NAMALWA (cell line): ENCODE measurements around the gene IGLON5.

Experiments
- DNase-seq: peaks from one replicate; pipeline ENCODE4 v3.0.0-alpha.2; 2015; ENCODE audit warnings: low spot score

The IGLON5 gene

DNA sequence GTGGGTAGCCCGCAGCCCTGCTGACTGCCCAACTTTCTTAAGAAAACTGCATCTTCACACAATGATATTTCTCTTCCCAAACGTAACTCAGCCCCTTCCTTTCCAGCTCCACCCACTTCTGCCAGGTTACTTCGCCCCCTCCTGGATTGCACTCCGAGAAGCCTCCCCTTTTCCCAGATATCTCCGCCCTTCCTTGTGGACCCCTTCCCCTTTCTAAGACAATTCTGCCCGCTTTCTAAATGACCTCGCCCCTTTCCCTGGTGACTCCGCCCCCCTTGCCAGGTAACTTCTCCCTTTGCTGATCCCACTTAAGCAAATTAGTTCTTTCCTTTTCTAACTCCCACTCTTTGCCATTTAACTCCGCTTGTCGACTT is 27.9 kb downstream of the IGLON5 start:
- no peak for DNase-seq

GRCh38 chr19:51339687-51340656 is 28.5 kb downstream of the IGLON5 start:
- DNase-seq = peak; percentile 88

- no peak for DNase-seq
These were observed 29.6 kb downstream of the IGLON5 start for GRCh38 chr19:51341066-51341465.

- DNase-seq = no peak
These were observed 30.6 kb downstream of the IGLON5 start, which contains the start of gene VSIG10L for GRCh38 chr19:51341976-51342580. VSIG10L (minus strand) TSS chr19:51342139; CDS start chr19:51342124, 15 bp downstream.

DNA sequence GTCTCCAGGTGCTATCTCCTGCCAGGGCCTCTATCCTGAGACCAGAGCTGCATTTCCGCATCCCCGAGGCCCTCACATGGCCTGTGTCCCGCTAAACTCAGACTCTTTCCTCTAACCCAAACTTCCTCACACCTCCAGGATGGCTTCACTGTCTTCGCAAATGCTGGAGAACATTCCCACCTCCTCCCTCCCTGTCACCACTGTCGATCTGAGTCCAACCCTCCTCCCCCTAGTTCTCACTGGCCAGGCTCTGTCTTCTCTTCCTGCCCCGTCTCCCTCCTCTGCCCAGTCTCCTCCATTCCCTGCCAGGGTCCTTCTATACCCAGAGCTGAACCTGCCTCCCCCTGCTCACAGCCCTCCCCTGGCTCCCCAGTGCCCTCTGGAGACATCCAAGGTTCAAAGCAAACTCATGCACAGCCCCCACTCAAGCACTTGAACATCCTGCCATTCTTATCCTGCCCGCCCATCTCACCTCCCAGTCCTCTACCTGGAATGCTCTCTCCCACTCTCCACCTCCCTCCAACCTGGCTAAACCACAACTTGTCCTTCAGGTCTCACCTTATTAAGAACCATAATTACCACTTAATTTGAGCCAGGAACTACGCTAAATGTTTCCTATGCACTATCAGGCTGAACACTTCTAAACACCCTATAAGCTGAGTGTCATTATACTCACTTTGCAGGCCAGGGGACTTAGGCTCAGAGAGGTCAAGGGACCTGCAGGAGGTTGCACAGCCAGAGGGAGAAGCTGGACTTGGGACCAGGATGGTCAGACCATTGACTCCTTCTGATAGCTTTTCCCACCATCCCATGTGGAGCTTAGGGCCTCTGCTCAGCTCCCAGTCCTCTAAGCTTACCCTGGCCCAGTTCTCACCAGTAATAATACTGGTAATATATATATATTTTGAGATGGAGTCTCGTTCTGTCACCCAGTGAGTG is 31.5 kb downstream of the IGLON5 start:
- no peak for DNase-seq

DNA sequence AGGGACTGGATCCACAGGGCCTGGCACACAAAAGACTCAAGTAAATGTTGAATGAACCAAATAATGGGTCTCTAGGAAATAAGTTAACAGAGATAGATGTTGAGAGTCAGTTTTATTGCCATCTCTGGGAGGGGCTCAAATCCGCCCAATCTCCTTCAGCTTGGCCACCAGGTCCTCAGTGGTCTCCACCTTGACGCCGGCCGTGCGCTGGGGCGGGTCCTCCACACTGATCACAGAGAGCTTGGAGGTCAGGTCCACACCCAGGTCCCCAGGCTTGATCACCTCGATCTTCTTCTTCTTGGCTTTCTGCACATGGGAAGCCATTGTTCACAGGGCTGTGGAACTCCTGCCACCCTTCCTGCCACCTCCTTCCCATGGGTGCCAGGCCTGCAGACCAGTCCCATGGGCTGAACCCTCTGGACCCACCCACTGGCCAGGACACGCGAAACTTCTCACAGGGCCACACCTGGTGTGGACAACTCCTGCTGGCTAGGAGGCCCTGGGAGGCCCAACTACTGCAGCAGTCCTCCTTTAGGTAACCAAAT is 33.7 kb downstream of the IGLON5 start:
- no peak for DNase-seq

DNA sequence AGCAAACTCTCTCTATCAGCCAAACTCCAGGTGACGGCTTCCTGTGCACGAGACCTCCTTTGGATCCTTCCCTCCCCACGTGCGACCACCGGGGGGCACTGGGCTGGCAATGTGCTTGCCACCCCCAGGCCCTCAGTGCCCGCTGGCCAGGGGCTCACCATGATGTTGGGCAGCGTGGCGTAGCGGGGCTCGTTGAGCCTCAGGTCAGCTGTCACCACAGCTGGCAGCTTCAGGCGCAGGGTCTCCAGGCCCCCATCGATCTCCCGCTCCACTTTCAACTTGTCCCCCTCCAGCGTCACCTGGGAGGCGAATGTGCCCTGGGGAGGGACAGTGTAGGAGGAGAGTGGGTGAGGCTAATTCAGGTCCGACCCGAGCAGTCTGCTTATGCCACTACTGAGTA is 35.3 kb downstream of the IGLON5 start:
- no peak for DNase-seq

- DNase-seq = no peak
These were observed 35.9 kb downstream of the IGLON5 start for GRCh38 chr19:51347209-51347928.

DNA sequence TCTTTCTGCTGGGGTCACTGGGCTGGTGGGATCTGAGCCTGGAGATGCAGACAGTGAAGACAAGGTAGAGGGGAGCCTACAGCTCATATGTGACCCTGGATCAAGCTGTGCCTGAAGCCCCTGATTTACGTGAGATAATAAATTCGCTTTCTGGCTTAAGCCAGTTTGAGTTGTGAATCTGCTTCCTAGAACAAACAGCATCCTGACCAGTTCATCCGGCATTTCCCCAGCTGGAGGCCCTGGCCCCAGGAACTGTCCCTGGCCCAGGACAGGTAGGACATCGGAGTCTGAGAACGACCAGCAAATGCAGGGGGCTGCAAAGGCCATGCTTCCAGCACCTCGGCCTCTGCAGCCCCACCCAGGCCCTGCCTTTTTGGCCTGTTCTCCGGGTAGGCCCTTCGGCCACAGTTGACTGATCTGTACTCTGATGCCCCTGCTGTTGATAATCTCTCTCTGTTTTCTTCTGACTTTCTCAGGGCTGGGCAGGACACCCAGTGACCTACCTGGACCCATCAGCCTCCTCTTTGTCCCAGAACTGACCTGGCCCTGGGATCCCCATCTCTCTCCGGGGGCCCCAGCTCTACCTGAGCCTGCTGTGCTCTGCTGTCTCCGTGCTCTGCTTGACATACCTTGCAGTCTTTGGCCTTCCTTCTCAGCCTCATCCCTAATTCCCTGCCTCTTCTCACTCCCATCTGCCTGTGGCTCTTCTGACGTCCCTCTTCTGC is 40.0 kb downstream of the IGLON5 start:
- DNase-seq = no peak

DNA sequence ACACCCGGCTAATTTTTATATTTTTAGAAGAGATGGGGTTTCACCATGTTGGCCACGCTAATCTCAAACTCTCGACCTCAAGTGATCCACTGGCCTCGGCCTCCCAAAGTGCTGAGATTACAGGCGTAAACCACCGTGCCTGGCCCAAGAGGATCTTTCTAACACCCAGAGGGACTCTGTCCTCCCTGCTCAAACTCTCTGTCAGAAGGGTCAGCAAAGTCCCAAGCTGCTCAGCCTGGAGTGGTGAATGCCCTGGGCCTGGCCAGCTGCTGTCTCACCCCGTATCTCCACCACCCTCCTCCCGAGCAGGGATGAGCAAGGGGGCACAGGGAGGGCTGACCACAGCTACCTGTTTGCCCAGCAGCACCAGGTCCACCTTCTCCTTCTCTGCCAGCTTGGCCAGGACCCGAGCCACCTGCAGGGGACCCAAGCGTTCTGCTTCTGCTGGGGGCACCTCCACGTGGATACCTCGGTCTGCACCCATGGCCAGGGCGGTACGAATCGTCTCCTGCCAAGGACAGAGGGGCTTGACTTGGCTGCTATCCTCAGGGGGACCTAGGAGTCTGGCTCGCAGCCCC is 41.4 kb downstream of the IGLON5 start:
- DNase-seq = no peak

GRCh38 chr19:51354103-51354741 is 42.8 kb downstream of the IGLON5 start:
- DNase-seq = no peak

DNA sequence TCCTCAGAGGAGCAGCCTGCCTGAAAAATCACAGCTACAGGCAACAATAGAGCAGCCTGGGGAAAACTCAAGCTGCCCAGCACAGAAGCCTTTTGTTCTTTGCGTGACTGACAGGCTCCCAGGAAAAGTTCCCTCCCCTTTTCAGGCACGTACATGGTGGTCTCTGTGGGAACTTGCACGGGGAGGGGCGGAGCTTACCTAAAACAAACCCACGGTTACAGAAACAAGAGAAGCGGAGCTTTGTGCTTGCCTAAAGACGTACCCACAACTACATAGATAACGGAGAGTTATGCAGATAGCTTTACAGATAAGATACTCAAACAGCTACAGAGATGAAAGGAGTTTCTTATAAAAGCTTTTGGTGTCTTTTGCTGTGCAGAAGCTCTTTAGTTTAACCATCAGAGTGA is 43.3 kb downstream of the IGLON5 start:
- DNase-seq = no peak

DNA sequence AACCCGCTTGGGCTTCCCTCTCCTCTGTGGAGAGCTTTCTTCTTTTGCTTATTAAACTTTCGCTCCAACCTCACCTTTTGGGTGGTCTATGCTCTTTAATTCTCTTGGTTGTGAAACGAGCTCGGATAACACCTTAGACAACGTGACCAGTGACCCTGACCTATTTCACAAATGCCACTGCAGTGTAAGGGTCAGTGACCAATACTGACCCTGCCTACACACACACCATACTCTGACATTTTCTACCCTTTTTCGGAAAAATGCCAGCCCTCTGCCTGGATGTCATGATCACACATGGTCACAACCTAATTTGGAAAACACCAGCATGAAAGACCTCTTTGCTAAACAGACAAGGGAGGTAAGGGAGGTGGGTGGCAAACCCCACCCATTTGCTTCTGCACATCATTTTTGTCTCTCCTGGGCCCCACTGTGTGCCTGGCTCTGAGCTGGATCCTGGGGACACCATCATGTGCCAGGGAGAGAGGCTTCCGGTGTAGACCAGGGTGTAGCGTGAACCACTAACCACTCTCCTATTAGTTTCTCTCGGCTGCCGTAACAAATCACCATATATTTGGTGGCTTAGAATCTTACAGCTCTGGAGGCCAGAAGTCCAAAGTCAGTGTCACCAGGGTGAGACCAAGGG is 44.8 kb downstream of the IGLON5 start:
- DNase-seq = no peak

- no peak for DNase-seq
These were observed 46.5 kb downstream of the IGLON5 start for GRCh38 chr19:51357952-51358351.

GRCh38 chr19:51359294-51359693 is 47.9 kb downstream of the IGLON5 start:
- DNase-seq = no peak

GRCh38 chr19:51361239-51361638 is 49.8 kb downstream of the IGLON5 start:
- DNase-seq = no peak

GRCh38 chr19:51364200-51365106 is 53.0 kb downstream of the IGLON5 start:
- no peak for DNase-seq
